Stimulated activated CD4-positive, alpha-beta T cell treated with anti-CD3 and anti-CD28 coated beads, Interleukin-15, amount 100 ng/mL, for 24 hours (primary cell): ENCODE data around the gene GMDS.
A peak's percentile ranks its signal among the peaks of the same experiment; 100 is the strongest.

ENCODE experiments used
- DNase-seq: peaks from one replicate; pipeline ENCODE4 v3.0.0-alpha.2; 2020

GMDS gene

DNA sequence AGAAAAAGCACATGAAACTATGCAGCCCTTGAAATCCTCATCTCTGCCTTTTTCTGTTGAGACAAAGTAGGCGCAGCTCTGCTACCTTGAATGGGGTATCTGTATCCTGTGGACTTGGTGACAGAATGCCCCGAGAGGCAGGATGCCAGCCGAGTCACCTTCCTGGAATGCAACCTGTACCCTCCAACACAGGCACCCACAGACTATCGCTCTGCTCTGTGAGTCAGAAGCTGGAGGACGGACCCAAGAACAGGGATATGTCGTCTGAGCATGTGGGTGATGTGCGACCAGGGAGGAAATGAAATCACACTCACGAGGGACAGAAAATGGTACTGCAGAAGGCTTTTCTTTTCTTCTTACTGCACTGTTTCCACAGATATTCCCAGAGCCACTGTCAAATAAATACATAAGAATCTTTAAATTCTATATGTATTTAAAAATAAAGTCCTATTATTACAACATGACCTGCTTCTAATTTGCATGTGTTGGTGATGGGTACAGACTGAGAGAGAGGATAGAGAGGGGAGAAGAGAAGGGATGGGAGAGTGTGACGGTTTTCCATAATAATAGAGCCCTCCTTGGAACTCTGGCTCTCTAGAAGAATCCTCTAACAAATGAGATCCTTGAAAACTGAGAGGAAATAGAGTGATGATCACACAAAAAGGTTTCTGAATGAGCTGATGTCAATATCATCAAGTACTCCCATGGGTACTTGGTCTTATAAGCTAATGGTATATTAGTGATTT is 327.6 kb downstream of the GMDS start:
- DNase-seq, result peak; percentile 70

DNA sequence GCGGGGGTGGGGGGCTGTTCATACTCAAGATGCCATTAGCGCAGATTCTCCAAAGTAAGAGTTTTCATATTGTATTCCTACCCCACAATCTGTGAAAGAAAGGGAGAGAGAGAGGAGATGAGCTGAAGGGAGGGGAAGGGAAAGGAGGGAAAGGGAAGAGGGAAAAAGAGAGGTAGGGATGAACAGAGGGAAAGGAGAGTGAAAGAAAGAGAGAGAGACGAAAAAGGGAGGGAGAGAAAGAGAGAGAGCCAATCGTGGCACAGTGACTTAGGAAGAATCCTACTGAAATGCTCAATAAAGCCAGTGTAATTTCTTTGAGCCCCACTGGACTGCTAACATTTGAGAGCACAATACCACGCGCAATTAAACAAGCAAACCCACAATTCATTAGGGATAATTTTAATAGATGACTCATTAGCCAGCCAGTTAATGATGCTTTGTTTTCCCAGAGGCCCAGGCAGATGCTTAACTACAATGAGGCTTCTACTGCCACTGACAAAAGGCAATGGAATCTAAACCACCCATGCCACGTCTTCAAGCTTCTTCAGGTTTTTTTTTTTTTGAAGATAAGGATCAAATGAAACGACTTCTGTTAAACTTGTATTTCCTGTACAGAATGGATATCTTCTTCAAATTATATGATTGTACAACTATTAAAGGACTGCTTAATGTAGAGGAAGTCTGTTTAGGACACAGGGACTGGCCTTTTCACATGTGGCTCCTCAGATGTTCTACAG is 328.9 kb downstream of the GMDS start:
- DNase-seq, result no peak

DNA sequence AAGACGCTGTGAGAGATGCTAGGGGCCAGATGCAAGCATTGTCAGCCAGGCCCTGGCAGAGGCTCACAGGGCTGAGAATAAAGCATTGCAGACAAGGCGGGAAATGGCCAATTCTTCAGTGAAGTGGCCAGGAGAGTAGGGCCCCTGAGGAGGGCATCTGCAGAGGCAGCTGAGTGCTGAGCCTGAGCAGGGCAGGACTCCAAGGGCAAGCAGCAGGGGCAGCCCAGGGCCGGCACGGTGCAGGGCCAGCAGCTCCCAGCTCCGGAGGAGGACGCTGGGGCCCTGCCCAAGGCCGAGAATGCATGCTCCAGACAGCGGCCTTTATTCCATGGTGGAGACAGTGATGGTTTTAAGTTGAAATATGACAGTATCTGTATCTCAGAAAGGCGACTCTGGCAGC is 330.2 kb downstream of the GMDS start:
- no peak for DNase-seq

DNA sequence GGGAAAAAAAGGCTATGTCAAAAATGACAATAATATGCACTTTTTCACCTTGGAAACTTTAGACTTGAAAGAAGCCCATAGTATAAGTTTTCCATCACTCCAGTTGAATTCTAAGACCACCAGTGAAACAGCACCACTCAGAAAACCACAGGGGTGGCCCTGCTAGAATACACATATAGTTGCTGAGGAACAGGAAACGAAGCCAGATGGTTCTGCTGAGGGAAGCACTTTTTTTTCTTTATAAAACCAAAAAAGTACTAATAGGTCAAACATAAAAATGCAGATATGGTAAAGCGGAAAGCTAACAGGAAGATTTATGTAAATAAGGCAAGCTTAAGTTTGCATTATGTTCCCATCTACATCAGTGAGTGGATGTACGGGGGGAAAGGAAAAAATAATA is 331.8 kb downstream of the GMDS start:
- DNase-seq, result no peak

DNA sequence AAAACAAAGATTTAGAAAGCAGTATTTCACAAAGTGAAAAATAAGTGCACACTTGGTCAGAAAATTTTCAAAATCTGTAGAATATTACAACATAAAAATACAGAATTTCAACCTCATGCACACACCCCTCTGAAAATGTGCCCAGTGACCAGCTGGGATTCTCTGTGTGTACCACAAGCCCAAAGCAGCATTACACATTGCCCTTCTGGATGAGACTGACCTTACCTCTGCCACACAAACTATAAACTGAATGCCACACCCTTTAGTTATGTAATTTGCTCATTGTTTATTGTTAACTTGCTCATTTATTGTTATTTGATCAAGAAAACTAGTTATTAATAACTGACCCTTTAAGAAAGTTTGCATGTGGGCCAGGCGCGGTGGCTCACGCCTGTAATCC is 332.7 kb downstream of the GMDS start:
- no peak for DNase-seq

DNA sequence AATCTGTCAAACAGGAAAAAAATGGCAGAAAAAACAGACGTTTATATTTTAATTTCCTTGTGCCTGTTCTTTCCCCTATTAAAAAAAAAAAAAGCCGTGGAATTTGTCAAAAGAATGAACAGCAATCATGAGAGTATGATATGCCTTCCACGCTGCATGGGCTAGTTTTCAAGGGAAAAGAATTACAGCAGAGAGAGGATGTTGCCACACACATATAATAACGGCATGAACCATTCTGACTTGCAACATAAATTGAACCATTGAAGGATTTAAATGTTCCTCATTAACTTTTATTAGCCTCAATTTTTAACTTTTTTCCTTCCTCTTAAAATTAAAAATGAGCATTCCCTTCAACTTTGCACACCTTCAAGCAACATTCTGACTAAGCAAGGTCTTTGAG is 333.9 kb downstream of the GMDS start:
- DNase-seq, result no peak

DNA sequence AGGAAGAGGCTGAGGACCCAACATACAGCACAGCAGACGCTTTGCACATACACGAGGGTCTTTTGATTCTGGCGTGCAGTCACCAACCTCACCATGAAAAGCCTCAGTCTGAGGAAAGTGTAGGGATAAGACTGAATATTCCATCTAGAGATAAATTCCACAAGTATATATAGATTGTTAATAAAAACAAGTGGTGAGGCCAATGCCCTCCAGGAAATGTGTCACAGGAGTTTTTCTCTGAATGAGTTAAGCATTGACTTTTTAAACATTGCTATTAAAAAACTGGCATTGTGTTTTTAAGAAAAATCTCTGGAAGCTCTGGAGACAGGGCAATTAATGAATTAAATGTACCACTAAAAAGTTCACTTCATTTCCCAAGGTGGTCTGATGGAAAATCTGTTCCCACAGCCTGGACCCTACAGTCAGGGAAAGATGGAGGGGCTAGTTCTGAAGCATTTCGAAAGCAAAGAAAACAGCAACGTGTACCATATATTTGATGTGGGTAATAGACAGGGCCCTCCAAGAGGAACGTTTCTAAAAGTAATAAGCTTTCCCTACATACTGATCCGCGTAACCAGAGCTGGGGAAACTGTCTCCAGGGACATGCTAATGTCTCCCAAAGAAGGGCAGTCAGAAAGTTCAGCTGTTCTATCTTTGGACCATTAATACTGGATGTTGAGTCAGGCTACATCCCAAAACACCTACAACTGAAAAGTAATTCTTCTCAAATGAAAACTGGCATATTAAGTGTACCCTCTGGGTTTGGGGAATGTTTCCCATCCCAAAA is 334.6 kb downstream of the GMDS start:
- DNase-seq, result no peak

DNA sequence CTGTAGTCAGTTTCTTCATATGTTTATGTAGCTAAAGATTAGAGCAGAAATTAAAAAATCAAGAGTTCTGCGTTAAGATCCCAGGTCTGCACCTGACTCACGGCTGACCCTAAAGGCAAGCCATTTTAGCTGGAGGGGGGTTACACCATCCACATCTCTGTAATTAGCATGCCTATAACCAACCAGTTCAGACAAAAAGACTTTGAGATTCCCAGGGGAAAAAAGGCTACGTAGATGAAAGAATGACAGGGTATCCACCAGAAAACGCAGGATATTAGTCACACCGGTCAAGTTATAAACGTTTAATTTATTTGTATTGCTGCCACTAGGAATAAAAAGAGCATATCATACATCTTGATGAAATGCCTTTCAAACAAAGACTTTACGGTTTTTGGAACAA is 336.6 kb downstream of the GMDS start:
- no peak for DNase-seq

DNA sequence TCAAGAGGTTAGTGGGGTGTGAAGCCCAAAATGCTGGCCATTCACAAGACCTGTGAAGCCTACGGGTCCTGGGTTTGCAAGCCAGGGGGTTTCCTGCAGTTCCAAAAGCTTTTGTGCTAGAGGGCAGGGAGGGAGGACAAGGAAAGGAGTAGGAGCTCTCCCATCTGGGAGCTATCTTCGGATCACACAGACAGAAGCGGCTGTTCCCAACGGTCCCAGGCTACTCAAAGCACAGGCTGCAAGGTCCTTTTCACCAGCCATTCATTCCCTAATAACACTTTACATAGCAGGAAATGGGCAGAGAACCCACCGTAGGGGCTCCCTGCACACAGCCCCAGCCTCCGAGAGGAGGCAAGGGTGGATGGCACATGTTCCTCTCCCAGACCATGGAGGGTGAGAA is 338.8 kb downstream of the GMDS start:
- DNase-seq, result no peak

DNA sequence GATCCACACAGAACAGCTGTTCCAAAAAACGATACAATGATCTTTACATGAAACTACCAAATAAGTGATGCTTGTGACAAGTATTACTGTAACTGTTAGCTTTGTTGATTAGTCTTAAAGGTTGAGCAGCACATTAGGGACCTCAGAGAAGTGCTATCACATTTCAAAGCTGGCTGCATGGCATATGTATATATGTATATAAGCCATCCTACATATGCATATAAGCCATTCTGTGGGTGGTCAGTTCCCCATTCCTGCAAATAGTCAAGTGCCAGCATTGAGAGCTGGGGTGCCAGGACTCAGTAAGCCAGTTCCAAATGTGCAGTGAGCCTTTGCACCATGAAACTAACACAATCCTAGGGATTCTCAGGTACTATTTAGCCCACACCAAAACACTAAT is 339.4 kb downstream of the GMDS start:
- no peak for DNase-seq

DNA sequence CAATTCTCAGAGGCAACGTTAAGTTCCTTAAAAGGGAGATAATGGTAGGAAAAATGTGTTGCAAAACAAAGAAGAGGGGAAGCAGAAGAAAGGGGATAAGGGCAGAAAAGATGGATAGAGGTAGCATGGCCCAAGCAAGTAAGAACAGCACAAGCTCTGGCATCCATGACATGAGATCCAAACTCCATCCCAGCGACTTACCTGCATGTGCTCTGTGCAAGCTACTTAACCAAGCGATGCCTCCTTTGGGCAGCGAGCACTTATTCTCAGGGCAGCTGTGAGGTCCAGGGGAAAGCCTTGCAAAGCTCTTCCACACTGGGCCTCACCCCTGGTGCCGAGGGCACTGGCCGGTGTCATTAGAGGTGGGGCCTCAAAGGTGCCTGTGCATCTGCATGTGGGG is 340.5 kb downstream of the GMDS start:
- no peak for DNase-seq

DNA sequence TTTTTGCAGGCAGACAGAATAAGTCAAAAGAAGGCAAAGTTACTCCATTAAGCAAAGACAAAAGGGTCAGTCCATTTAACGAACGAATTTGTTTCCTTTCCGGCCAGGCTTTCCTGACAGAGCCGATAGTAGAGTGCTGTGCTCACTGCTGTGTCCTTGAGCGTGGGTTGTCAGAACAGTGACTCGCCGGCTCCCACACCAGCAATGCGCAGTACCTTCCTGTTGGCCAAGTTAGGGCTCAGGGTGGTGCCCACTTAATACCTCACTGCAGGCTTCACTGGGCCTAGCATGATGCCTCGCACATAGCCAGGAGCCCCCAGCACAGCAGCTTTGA is 341.0 kb downstream of the GMDS start:
- DNase-seq, result no peak

DNA sequence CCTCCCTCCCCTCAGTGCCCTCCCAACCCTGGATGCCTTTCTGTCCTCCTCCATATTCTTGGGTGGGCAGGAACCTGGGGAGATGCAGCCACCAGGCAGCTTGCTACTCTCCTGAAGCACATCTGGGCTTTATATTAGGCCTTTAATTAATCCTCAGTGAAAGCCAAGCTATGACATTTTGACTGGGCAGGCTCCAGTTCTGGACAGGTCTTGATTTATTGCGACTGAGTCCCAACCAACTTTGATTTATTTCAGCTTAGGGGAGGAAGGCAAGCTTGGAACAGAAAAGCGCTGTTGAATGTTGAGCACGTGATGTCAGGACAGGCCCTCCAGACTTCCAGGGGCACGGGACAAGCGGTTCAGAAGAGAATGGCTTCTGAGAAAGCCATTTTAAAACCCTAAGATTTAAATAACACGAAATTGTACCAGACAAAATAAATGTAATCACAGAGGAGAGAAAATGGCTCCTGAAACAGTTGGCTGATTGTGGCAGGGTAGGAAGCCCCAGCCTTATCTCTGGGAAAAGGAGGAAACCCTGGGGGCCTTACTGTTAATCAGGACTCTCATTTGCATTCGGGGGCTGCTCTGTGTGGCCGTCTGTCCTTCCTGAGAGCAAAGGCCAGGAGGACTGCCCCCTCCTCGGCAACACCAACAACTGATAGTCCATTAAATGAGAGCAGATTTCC is 341.5 kb downstream of the GMDS start:
- DNase-seq, result no peak

DNA sequence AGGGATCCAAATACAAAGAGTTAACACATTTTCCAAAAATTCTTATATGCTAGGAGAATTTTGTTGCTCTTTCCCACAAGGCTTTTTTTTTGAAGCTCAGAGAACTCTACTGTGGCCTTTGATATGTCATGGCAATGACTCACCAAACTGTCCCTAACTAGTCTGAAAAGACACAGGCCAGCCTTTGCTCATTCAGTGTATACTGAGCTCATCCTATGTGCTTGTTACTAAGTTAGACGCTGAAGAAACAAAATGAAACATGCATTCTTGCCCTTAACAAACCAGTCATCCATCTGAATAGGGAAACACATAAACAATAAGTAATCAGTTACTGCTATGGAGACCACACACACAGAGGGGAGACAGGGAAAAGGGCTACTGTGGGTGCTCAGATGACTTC is 343.8 kb downstream of the GMDS start:
- no peak for DNase-seq

DNA sequence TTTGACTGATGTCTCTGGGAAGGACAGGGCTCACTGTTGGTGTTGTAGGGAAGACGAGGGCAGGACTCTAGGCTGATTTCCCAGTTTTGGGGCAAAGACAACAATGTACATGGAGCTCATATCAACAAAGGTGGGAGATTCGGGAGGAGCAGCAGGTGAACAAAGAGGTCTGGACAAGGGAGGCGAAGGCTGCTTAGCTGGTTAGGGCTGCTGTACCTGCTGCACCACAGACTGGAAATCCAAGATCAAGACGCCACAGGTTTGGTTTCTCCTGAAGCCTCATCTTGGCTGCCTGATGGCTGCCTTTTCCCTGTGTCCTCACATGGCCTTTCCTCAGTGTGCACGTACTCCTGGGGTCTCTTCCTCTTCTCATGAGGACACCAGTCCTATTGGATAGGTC is 348.5 kb downstream of the GMDS start:
- DNase-seq, result no peak

DNA sequence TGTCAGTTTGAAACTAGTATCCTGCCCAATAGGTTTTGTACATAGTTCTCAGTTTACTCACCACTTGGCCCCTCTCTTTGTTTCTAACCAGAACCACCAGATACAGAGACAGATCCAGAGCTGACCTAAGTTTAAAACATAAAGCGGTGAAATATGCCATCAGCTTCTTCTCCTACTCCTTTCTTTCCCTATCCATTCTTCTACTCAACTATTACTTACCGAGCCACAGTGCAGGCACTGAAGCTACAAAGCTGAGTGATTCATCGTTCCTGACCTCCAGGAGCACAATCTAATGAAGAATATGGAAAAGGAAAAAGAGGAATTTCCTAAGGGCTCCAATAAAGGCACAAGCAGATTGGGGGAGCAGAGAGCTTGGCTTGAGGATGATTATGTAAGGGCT is 349.7 kb downstream of the GMDS start:
- no peak for DNase-seq

DNA sequence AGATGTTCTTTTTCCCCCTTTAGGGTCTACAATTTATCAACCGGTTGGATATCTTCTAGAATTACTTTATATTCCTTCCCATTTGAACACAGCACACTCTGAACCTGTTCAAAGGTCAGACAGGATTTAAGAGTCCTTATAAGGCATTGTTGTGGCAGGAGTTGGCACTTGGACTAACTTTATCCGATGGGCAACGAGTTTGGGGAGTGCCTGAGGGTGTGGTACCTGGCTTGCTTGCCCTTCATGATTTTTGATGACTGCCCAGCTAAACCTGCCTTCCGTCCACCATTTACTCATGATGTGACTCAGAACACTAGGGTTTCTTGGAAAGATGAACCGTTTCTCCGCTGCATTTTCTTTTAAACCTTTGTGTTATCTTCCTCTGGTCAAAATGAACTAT is 350.5 kb downstream of the GMDS start:
- DNase-seq, result no peak

DNA sequence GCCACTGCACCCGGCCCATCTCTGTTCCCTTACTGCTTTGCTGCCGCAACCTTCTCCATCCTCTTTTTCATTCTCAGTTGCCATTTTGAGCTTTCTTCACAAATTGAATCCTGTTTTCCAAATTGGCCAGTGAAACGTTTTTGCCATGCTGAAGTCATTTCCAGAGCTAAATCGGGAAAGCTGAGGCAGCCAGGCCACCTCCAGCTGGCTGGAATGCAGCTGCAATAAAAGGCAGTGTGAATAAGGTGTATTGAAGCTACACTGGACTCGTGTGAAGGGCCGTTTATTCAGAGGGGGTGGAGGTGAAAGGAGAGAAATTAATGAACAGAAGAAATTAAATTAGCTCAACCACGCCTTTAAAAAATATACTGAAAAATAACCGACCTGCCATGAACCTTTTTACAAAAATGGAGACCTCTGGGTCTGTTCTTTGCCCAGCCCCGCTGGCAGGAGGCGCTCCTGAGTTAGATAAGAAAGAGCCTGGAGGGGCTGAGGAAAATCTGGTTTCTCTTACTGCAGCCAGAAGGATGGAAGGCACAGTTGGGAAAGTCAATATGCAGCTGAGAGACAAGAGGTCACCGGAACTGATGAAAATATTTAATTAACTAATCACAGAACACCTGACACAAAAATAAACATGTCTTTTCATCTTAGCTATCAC is 351.8 kb downstream of the GMDS start:
- no peak for DNase-seq

DNA sequence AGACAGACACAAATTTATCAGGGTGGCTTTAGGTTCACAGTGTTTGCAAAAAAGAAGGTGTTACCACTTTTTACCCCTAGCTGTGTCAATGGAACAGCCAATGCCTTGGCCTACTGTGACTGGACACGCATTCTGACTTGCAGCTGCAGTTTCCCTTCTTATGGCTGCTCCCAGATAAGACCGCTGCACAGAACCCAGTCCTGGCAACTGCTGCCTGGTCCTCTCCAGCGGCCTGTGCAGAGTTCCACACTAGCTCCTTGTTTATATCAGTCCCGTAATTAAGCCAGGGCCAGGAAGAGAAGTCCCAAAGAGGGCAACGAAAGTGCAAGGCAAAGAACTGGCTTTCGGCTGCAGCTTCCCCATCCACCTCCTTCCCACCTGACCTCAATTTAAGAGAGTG is 352.7 kb downstream of the GMDS start:
- DNase-seq, result no peak

DNA sequence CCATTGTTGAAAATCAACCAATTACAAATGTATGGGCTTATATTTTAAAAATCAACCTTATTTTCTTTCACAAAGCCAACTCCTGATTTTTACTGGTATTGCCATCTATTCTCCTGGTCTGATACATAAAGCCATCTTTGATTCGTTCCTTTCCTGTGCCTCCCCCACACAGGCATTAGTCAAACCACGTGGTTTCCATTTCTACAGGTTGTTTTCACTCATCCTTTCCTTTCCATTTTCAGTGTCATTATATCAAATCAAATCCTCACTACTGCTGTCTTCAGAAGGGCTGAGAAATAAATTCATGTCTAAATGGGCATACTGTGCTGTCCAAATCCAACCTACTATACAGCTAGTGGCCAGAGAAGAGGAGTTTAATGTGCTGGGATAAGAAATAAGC is 354.4 kb downstream of the GMDS start:
- no peak for DNase-seq

DNA sequence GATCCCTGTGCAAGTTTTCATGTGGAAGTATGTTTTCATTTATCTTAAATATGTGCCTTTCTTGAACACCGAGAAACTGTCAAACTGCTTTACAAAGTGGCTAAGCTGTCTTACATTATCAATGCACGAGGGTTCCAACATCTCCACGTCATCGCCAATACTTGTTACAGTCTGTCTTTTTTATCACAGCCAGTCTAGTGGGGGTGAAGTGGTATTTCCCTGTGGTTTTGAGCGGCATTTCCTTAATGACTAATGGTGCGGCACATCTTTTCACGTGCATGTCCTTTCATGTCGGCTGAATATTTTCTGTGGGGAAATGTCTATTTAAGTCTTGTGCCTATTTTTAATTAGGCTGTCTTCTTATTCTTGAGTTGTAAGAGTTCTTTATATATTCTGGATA is 355.3 kb downstream of the GMDS start:
- DNase-seq, result peak; percentile 4

DNA sequence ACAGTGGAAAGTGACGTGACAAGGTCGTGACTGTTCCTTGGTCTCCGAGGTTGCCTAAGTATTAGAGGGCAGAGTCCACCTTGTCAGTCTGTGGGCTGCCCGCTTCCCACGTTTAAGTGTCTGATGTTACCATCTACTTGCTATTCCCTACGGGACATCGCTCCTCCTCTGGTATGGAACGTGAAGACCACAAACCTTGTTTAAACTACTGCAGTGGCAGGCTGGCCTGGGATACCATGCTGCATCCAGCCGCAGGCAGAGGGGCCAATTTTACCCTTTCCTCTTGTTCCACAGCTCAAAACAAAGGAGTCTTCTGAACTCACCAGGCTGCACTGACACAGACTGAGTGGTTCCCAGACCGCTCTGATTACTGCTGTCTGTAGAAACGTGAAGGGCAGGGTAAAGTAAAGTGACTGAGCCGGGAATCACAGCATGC is 359.8 kb downstream of the GMDS start:
- DNase-seq, result no peak

DNA sequence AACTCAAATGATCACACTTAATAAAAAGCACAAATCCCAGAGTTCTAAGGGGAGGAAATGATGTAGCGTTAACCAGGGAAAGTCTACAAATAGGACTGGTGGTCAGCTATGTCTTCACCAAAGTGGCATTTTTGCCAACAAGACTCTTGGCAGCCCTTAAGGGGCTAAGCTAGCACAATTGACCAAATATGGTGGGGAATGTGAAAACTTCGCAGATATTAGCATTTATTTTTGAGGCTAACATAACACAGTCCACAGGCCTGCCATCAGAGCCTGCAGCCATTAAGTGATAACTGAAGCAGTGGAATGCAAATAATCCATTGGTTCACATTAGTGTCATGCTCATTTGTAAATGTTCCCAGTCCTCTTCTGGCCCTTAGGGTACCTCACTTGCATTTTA is 361.1 kb downstream of the GMDS start:
- no peak for DNase-seq
